Left colon (tissue), 2 donors: Measurements from ENCODE around the gene CSN3. TPM values are rescaled to one million over a fixed set of nuclear protein-coding genes. Genes with fewer than 3 reads are reported as not detected.

Experiments
- ATAC-seq: fragments of 200-7000 bp; cut with Tn5 transposase; one replicate; pipeline ENCODE4 v1.9.1; 2020; ENCODE audit warnings: mild to moderate bottlenecking, moderate library complexity
- DNase-seq, 2 donors: peaks; one replicate each; pipeline ENCODE4 v3.0.0-alpha.2; 2020
- intact Hi-C, 2 donors: fragments of 100-400 bp; cut with DNase I in 1 of 2; cut with micrococcal nuclease in 1 of 2; formaldehyde crosslinking; loops; one replicate each; pipeline versions ENCODE4 v1.11.2 to v1.14.0; 2022; cut with DNase I, micrococcal nuclease
- total RNA-seq, 2 donors: library from RNA; stranded (reverse); fragmentation: NEBNext Ultra II Directional; extraction: Animal tissue kit (Norgen Biotek cat#: 25700); gene quantifications; one replicate each; pipeline ENCODE4 v1.2.1, GENCODE V29; 2021
- donor health status: DM: no; HTN: no; CAD: no.
- donor health status: DM: yes; HTN: yes; CAD: no.

Gene CSN3
- total RNA-seq, 2 donors from 2014 or later, result not detected

DNA sequence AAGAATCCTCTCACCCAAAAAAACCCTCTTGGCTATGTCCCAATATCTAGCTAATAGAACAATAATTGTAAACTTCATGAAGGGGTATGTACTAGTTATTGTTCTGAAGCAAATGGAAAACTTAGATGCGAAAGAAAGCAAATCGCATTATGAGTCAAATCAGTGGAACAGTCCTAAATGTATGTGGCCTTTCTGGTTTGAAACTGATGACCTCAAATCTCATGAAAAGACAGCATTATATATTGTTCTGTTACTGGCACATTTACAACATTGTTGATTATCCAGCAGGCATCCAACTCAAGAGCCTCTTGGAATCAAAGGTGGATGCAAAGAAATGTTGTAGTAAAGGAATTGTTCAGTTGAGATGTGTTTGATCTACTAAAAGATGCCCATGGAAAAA, 34.7 kb downstream of the CSN3 start:
- DNase-seq (no peak), ATAC-seq (no peak)
- intact Hi-C loops, result no loop called here

DNA sequence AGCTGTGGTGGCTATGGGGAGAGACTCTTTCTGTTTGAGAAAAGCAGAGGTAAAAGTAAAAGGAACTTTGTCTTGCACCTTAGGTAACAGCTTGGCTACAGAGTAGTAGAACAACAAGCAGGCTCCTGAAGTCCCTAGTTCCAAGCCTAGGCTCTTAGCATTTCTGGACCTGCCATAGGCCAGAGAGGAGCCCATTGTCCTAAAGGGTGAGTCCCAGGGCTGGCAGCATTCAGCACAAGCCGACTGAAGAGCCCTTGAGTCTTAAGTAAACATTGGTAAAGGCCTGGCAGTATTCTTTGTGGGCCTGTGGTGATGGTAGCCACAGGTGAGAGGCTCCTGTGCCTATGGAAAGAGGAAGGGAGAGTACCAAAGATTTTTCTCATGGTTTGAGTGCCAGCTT, 38.2 kb downstream of the CSN3 start:
- no peak for DNase-seq
- intact Hi-C loops, result no loop called here
- no peak for ATAC-seq

DNA sequence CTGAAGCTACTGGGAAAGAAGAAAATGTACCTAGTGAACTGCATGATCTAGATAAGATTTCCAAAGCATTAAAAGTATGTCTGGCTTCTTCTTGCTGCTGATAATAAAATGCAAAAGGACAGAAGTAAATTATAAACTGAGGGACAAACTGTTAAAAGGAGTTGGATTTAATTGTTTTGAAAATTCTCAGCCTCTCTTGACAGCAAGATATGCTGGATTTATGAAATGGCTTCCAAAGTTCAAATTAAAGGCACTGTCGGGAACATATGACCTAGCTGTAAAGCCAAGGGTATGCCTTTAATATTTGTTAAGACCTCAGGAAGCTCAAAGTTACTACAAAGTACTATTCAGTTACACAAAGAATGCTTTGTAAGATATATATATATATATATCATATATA, 46.3 kb downstream of the CSN3 start:
- no peak for ATAC-seq
- no peak for DNase-seq
- intact Hi-C loops, result no loop called here

DNA sequence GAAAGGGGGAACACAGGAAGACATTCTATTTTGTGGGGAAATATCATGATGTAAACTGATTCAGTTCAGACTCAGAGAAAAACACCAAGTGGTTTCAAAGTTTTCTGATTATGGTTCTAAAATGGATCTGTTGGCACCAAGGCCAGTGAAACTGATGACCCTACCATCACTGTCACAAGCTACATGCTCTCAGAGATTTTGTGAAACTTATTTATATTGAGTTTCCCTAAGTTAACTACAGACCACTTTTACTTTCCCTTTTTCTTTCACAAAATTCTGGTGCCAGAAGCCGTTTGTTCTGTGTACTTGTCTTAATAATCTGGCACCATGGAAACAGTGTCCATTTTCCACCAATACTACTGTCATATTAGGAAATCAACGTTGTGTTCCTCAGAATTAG, 48.9 kb downstream of the CSN3 start:
- intact Hi-C loops, result no loop called here
- no peak for DNase-seq
- no peak for ATAC-seq

DNA sequence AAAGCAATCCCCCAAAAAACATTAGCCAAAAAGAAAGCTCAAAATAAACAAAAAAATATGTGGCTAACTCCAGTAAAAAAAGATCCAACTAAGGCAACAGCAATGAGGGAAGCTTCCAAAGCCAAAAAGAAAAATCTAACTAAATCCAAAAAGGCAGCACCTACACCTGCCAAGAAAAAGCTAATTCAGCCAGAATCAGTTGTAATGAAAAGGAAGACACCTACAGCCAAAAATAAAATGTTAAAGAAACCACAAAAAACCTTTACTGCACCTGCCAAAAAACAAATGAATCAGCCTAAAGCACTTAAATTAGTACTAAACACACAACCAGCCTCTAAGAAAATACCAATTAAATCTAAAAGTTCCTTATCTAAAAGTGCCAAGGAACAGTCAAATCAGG, 55.2 kb downstream of the CSN3 start:
- intact Hi-C loops, result no loop called here
- ATAC-seq (no peak), DNase-seq (no peak)

DNA sequence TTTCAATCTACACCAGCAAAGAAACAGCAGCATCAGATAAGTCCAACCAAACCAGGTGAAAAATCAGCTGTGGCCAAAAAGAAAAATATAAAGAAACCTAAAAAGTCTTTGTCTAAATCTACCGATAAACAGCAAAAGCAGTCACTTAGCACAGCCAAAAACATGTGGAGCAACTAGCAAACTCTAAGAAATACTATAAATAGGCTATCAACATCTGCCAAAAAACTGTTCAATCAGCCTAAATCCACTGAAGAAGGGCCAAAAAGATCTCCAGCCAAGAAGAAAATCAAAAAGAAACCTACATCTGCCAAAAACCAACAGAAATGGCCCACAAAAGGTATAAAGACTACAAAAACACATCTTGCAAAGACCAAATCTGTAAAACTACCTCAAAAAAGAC, 55.7 kb downstream of the CSN3 start:
- no peak for ATAC-seq
- intact Hi-C loops, result no loop called here
- DNase-seq, result no peak

DNA sequence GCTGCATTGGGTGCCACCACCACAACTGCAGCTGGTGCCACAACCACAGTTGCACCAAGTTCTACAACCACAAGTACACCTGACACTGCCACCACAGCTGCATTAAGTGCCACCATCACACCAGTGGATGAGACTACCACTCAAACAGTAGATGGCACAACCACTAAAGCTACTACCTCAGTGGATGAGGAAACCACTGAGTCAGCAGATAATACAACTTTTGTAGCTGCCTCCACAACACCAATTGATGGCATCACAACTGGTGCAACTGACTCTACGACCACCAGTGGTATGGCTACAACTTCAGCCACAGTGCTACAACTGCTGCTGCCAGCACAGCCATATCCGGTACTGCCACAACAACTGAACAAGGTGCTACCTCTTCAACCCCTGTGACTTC, 57.2 kb downstream of the CSN3 start:
- intact Hi-C loops, result no loop called here
- DNase-seq (no peak), ATAC-seq (no peak)

DNA sequence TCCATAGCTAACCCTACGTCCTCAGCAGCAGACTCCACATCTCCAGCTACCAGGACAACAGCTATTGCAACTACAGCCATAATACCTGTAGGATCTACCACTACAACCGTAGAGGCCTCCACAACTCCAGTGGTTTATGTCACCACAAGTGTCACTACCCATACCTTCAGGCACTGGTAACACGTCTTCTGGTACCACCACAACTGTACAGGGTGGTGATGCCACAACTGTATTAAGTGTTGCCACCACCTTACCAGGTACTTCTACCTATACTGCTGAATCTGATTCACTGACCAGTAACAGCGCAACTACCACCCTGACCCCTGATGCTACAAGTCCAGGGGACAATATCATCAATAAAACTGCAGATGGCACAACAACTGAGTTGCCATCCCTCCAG, 57.8 kb downstream of the CSN3 start:
- intact Hi-C loops, result no loop called here
- DNase-seq, result no peak
- ATAC-seq, result no peak

Other genes with a start within 250 kb of the CSN3 start
- gene STATH, start 246.6 kb upstream of the CSN3 start, total RNA-seq, result not detected
- gene HTN3, start 214.1 kb upstream of the CSN3 start, total RNA-seq, result not detected
- not detected for gene HTN1, start 192.2 kb upstream of the CSN3 start, total RNA-seq
- not detected for gene PRR27, start 88.4 kb upstream of the CSN3 start, total RNA-seq
- not detected for gene ODAM, start 46.9 kb upstream of the CSN3 start, total RNA-seq
- gene FDCSP, start 16.5 kb upstream of the CSN3 start, total RNA-seq, result not detected
- not detected for gene CABS1, start 92.4 kb downstream of the CSN3 start, total RNA-seq
- gene SMR3A, start 118.2 kb downstream of the CSN3 start, total RNA-seq, result not detected
- gene SMR3B, start 140.5 kb downstream of the CSN3 start, total RNA-seq, result not detected
- not detected for gene OPRPN, start 155.3 kb downstream of the CSN3 start, total RNA-seq
- gene MUC7, start 229.6 kb downstream of the CSN3 start, total RNA-seq, result not detected